SH-SY5Y (cell line): Measurements from ENCODE around the gene WFDC12.

ENCODE experiments used
- GATA2 ChIP-seq: IDR thresholded peaks from 2 replicates; pipeline ENCODE4 v1.6.1; 2011; ENCODE audit warnings: mild to moderate bottlenecking, low read depth, low read length
- GATA3 ChIP-seq: IDR thresholded peaks from 2 replicates; pipeline ENCODE4 v1.6.1; 2011; ENCODE audit warnings: low read depth, mild to moderate bottlenecking, low read length, moderate library complexity

DNA sequence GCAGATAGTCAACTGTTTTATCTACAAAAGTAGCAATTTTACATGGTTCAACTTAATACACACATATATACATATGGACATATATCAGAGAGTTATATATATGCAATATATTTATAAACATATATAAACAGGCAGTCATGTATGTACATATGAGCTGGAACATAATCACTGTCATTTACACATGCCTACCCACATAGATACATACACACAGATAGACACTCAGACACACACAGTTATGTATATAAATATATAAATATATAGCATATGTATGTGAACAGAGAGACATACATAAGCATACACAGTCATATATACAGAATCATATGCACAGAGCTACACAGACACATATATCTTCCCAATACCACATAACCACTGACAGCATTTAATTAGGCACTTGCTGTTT lies 11.5 kb downstream of the WFDC12 start:
- no peak for TF ChIP-seq GATA3
- TF ChIP-seq GATA2 = no peak
